HL-60 (cell line): ENCODE results near the gene AIM2.

Experiments
- CTCF ChIP-seq: IDR thresholded peaks from one replicate; pipeline ENCODE4 v1.5.1; 2011; ENCODE audit warnings: low read length, control low read depth, inconsistent platforms; ENCODE audit not compliant: insufficient read depth
- GABPA ChIP-seq: IDR thresholded peaks from 2 replicates; pipeline ENCODE4 v1.6.1; 2012; ENCODE audit warnings: low read depth
- POLR2AphosphoS5 ChIP-seq: IDR thresholded peaks from 2 replicates; pipeline ENCODE4 v1.6.1; 2012; ENCODE audit warnings: low read depth
- SPI1 ChIP-seq: IDR thresholded peaks from 2 replicates; pipeline ENCODE4 v1.6.1; 2012; ENCODE audit warnings: low read depth, mild to moderate bottlenecking, borderline replicate concordance

DNA sequence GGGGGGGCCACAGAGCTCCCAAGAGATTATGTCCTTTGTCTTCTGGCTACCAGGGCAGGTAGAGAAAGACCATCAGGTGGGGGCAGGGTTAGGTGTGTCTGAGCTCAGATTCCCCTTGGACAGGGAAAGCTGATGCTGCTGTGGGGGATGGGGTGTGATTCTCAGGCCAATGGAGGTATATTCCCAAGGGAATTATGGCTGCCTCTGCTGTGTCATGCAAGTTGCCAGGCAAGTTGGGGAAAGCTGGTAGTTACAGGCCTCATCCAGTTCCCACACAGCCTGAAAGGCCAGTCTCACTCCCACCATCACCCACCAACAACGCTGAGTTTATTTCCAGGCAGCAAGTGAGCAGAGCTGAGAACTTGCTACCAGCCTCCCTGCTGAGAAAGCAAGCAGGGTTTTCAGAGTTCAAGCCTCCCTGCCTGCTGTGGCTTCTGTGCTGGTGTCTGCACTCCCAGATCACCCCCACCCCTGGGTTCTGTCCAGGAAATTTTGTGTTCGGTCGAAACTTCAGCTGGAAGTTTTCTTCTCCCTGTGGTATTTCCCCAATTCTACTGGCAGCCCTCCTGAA, 45.6 kb downstream of the AIM2 start:
- no peak for TF ChIP-seq CTCF
- no peak for TF ChIP-seq SPI1
- no peak for TF ChIP-seq POLR2AphosphoS5
- TF ChIP-seq GABPA = no peak
